Thyroid gland (tissue), 4 donors: Measurements from ENCODE around the gene TSPAN5.

Experiments
- CTCF ChIP-seq, 6 experiments: fragments of 200-600 bp in 3 of 6; fragments of 450-650 bp in 3 of 6; sonication (generic) in 3 of 6; IDR thresholded peaks; one replicate each; pipeline ENCODE4 v1.5.1; 2016 to 2019; ENCODE audit warnings: antibody characterized with exemption in 6 of 6, mild to moderate bottlenecking in 2 of 6, inconsistent platforms in 1 of 6, moderate library complexity in 1 of 6
- POLR2A ChIP-seq, 2 donors: fragments of 450-650 bp; IDR thresholded peaks; one replicate each; pipeline ENCODE4 v1.6.1; 2017; ENCODE audit warnings: antibody characterized with exemption in 2 of 2, mild to moderate bottlenecking in 2 of 2, moderate library complexity in 1 of 2

GRCh38 chr4:98444371-98444770, 214.0 kb downstream of the TSPAN5 start:
- TF ChIP-seq CTCF (IDR thresholded peaks at IDR 0.05), result no peak
- no peak for TF ChIP-seq POLR2A (IDR thresholded peaks at IDR 0.05)
